ENCODE data around the gene TPGS1.

DNA sequence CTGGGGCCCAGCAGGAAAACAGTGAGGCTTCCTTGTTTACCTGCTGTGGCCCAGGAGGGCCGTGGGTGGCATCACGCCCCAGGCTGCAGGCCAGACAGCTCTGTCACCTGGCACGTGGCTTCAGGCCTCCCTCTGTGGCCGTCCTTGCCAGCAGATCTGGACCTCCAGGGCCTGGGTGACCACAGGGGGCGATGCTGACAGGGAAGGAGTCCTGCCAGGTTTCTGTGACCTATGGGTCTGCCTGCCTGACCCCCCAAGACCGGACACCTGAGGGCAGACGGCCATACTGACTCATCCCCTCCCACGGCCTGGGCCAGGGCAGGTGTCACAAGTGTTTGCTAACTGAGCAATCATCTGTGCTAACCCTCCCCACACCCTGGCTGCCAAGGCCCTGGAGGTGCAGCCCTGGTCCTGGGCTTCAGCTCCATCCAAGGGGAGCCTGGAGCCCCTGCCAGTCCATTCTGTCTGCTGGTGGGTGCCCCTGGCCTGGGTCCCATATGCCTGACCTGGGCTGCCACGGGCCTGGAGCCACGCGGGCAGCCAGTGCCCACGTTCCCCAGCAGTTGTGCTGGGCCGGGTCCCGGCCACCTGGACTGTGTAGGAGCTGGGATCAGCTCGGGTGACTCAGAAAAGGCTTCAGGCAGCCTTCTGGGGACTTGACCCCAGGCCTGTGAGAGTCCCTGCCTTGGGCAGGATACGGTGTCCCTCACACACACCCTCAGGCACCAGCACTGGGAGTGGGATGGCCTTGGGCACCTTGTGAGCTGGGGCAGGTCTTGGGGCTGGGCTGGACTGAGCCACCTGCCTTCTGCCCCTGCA is 27.9 kb downstream of the TPGS1 start:
- TF ChIP-seq, protein P1, sequence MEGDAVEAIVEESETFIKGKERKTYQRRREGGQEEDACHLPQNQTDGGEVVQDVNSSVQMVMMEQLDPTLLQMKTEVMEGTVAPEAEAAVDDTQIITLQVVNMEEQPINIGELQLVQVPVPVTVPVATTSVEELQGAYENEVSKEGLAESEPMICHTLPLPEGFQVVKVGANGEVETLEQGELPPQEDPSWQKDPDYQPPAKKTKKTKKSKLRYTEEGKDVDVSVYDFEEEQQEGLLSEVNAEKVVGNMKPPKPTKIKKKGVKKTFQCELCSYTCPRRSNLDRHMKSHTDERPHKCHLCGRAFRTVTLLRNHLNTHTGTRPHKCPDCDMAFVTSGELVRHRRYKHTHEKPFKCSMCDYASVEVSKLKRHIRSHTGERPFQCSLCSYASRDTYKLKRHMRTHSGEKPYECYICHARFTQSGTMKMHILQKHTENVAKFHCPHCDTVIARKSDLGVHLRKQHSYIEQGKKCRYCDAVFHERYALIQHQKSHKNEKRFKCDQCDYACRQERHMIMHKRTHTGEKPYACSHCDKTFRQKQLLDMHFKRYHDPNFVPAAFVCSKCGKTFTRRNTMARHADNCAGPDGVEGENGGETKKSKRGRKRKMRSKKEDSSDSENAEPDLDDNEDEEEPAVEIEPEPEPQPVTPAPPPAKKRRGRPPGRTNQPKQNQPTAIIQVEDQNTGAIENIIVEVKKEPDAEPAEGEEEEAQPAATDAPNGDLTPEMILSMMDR (conservative IDR thresholded peaks at IDR 0.05), result peak; percentile 49; the same call in 1 of the 2 replicates
- TF ChIP-seq EZH2 (IDR thresholded peaks at IDR 0.05; ENCODE audit: low read depth), result no peak

All from PC-9 (cell line).